Activated CD4-positive, alpha-beta T cell treated with anti-CD3 and anti-CD28 coated beads, Interleukin-2, amount 10 ng/mL, durations not matched to agents 24 days and 14 days (primary cell): ENCODE results near the gene ADAR. TPM values are rescaled to one million over a fixed set of nuclear protein-coding genes. Genes with fewer than 3 reads are reported as not detected.
A peak's percentile ranks its signal among the peaks of the same experiment; 100 is the strongest.

Experiments used
- DNase-seq: peaks from one replicate; pipeline ENCODE4 v3.0.0; 2022
- H3K27ac Mint-ChIP-seq: one replicate; pipeline ENCODE4 v1.8.0; 2022; ENCODE audit warnings: mild to moderate bottlenecking, mixed read lengths
- H3K27me3 Mint-ChIP-seq: one replicate; pipeline ENCODE4 v1.8.0; 2022; ENCODE audit warnings: mixed read lengths
- H3K36me3 Mint-ChIP-seq: one replicate; pipeline ENCODE4 v1.8.0; 2022; ENCODE audit warnings: low read depth, mild to moderate bottlenecking, mixed read lengths
- H3K4me1 Mint-ChIP-seq: one replicate; pipeline ENCODE4 v1.8.0; 2021; ENCODE audit warnings: mixed read lengths
- H3K4me3 Mint-ChIP-seq: one replicate; pipeline ENCODE4 v1.8.0; 2022; ENCODE audit warnings: mild to moderate bottlenecking, moderate library complexity, mixed read lengths
- H3K9me3 Mint-ChIP-seq: one replicate; pipeline ENCODE4 v1.8.0; 2021; ENCODE audit warnings: mixed read lengths
- intact Hi-C: fragments of 100-400 bp; cut with micrococcal nuclease; formaldehyde crosslinking; loops from one replicate; pipeline ENCODE4 v1.15.1; 2023
- total RNA-seq: library from RNA; stranded (reverse); gene quantifications from 2 replicates; pipeline ENCODE4 v1.2.3, GENCODE V29; 2022

Gene ADAR
- total RNA-seq, 1 donor from 2014 or later: 293 TPM

GRCh38 chr1:154624746-154625643 lies 17.0 kb upstream of the ADAR start:
- intact Hi-C loops: no loop called here
- Mint-ChIP-seq H3K36me3 (peaks cover 34% of the 10 kb centered on the region), H3K4me1 (peaks cover 44% of the 10 kb centered on the region), H3K27me3 (peaks cover 2% of the 10 kb centered on the region), H3K27ac (no peak overlapping the region), H3K9me3 (peaks cover 3% of the 10 kb centered on the region), H3K4me3 (peak overlapping the region; percentile 30)
- DNase-seq: peak; percentile 53

GRCh38 chr1:154623358-154623757 lies 15.4 kb upstream of the ADAR start:
- Mint-ChIP-seq H3K27ac (no peak overlapping the region), H3K4me3 (no peak overlapping the region), H3K4me1 (peaks cover 46% of the 10 kb centered on the region), H3K27me3 (no peaks in the 10 kb centered on the region), H3K36me3 (peaks cover 36% of the 10 kb centered on the region), H3K9me3 (no peaks in the 10 kb centered on the region)
- peak; percentile 48 for DNase-seq
- intact Hi-C loops: no loop called here

GRCh38 chr1:154622503-154623039 lies 14.6 kb upstream of the ADAR start:
- peak; percentile 33 for DNase-seq
- Mint-ChIP-seq H3K27ac (no peak overlapping the region), H3K4me3 (no peak overlapping the region), H3K36me3 (peaks cover 34% of the 10 kb centered on the region), H3K4me1 (peaks cover 43% of the 10 kb centered on the region), H3K9me3 (no peaks in the 10 kb centered on the region), H3K27me3 (no peaks in the 10 kb centered on the region)
- intact Hi-C loops: no loop called here

GRCh38 chr1:154621875-154622274 lies 13.9 kb upstream of the ADAR start:
- DNase-seq: peak; percentile 63
- Mint-ChIP-seq H3K9me3 (no peaks in the 10 kb centered on the region), H3K36me3 (peaks cover 32% of the 10 kb centered on the region), H3K27ac (peak overlapping the region; percentile 78), H3K4me3 (no peak overlapping the region), H3K4me1 (peaks cover 41% of the 10 kb centered on the region), H3K27me3 (no peaks in the 10 kb centered on the region)
- intact Hi-C loops: no loop called here

- DNase-seq: no peak
- no peaks in the 10 kb centered on the region for H3K9me3 Mint-ChIP-seq
- H3K36me3 Mint-ChIP-seq: peaks cover 30% of the 10 kb centered on the region
- H3K4me3 Mint-ChIP-seq: no peak overlapping the region
- no peaks in the 10 kb centered on the region for H3K27me3 Mint-ChIP-seq
- no peak overlapping the region for H3K27ac Mint-ChIP-seq
- H3K4me1 Mint-ChIP-seq: peaks cover 40% of the 10 kb centered on the region
- intact Hi-C loops: no loop called here
Measured at GRCh38 chr1:154620751-154621150, 12.8 kb upstream of the ADAR start.

- H3K4me1 Mint-ChIP-seq: peaks cover 45% of the 10 kb centered on the region
- no peaks in the 10 kb centered on the region for H3K27me3 Mint-ChIP-seq
- H3K27ac Mint-ChIP-seq: no peak overlapping the region
- H3K36me3 Mint-ChIP-seq: peaks cover 25% of the 10 kb centered on the region
- intact Hi-C loops: no loop called here
- DNase-seq: no peak
- H3K9me3 Mint-ChIP-seq: no peaks in the 10 kb centered on the region
- H3K4me3 Mint-ChIP-seq: no peak overlapping the region
Measured at GRCh38 chr1:154619181-154619948, 11.4 kb upstream of the ADAR start.

GRCh38 chr1:154616659-154617345 lies 8.8 kb upstream of the ADAR start:
- Mint-ChIP-seq H3K4me1 (peaks cover 38% of the 10 kb centered on the region), H3K9me3 (no peaks in the 10 kb centered on the region), H3K36me3 (peaks cover 13% of the 10 kb centered on the region), H3K4me3 (no peak overlapping the region), H3K27me3 (no peaks in the 10 kb centered on the region), H3K27ac (no peak overlapping the region)
- DNase-seq: no peak
- intact Hi-C loops: no loop called here

GRCh38 chr1:154615411-154615810 lies 7.4 kb upstream of the ADAR start:
- peaks cover 43% of the 10 kb centered on the region for H3K4me1 Mint-ChIP-seq
- intact Hi-C loops: no loop called here
- H3K27me3 Mint-ChIP-seq: no peaks in the 10 kb centered on the region
- H3K36me3 Mint-ChIP-seq: peaks cover 9% of the 10 kb centered on the region
- H3K4me3 Mint-ChIP-seq: no peak overlapping the region
- no peak overlapping the region for H3K27ac Mint-ChIP-seq
- no peaks in the 10 kb centered on the region for H3K9me3 Mint-ChIP-seq
- DNase-seq: no peak

GRCh38 chr1:154614901-154615300 lies 6.9 kb upstream of the ADAR start:
- Mint-ChIP-seq H3K4me1 (peaks cover 48% of the 10 kb centered on the region), H3K4me3 (peak overlapping the region; percentile 68), H3K27ac (peak overlapping the region; percentile 86)

GRCh38 chr1:154614247-154614646 lies 6.3 kb upstream of the ADAR start:
- H3K36me3 Mint-ChIP-seq: peaks cover 14% of the 10 kb centered on the region
- H3K9me3 Mint-ChIP-seq: no peaks in the 10 kb centered on the region
- intact Hi-C loops: no loop called here
- H3K27me3 Mint-ChIP-seq: no peaks in the 10 kb centered on the region
- peaks cover 52% of the 10 kb centered on the region for H3K4me1 Mint-ChIP-seq
- H3K4me3 Mint-ChIP-seq: peak overlapping the region; percentile 68
- peak overlapping the region; percentile 86 for H3K27ac Mint-ChIP-seq
- no peak for DNase-seq

More at GRCh38 chr1:154614901-154615300, 6.9 kb upstream of the ADAR start:
- Mint-ChIP-seq H3K27me3 (no peaks in the 10 kb centered on the region), H3K36me3 (peaks cover 12% of the 10 kb centered on the region), H3K9me3 (no peaks in the 10 kb centered on the region)
- intact Hi-C loops: no loop called here
- DNase-seq: no peak

- H3K27me3 Mint-ChIP-seq: no peaks in the 10 kb centered on the region
- H3K9me3 Mint-ChIP-seq: no peaks in the 10 kb centered on the region
- intact Hi-C loops: no loop called here
- no peak for DNase-seq
- H3K4me3 Mint-ChIP-seq: peak overlapping the region; percentile 34
- peak overlapping the region; percentile 75 for H3K27ac Mint-ChIP-seq
- H3K36me3 Mint-ChIP-seq: peaks cover 21% of the 10 kb centered on the region
- peaks cover 57% of the 10 kb centered on the region for H3K4me1 Mint-ChIP-seq
Measured at GRCh38 chr1:154611150-154611862, 3.3 kb upstream of the ADAR start.

- Mint-ChIP-seq H3K4me1 (peaks cover 61% of the 10 kb centered on the region), H3K27ac (peak overlapping the region; percentile 99), H3K36me3 (peaks cover 32% of the 10 kb centered on the region), H3K4me3 (peak overlapping the region; percentile 92), H3K27me3 (no peaks in the 10 kb centered on the region), H3K9me3 (no peaks in the 10 kb centered on the region)
- intact Hi-C loops: loop anchor here (1.0 to 10.0 kb wide), 4 partner anchors 18 to 385 kb away; partner anchors contain the start of gene UBAP2L
- DNase-seq: peak; percentile 86
Measured at GRCh38 chr1:154609398-154610380, 1.7 kb upstream of the ADAR start.
